GM18502 (cell line): Measurements from ENCODE around the gene CRHR1.

Source experiments
- ATAC-seq: cut with Tn5 transposase; IDR thresholded peaks from one replicate; pipeline ENCODE4 v1.9.1; 2021; ENCODE audit warnings: mild to moderate bottlenecking; ENCODE audit not compliant: unreplicated experiment, poor library complexity

CRHR1 gene

DNA sequence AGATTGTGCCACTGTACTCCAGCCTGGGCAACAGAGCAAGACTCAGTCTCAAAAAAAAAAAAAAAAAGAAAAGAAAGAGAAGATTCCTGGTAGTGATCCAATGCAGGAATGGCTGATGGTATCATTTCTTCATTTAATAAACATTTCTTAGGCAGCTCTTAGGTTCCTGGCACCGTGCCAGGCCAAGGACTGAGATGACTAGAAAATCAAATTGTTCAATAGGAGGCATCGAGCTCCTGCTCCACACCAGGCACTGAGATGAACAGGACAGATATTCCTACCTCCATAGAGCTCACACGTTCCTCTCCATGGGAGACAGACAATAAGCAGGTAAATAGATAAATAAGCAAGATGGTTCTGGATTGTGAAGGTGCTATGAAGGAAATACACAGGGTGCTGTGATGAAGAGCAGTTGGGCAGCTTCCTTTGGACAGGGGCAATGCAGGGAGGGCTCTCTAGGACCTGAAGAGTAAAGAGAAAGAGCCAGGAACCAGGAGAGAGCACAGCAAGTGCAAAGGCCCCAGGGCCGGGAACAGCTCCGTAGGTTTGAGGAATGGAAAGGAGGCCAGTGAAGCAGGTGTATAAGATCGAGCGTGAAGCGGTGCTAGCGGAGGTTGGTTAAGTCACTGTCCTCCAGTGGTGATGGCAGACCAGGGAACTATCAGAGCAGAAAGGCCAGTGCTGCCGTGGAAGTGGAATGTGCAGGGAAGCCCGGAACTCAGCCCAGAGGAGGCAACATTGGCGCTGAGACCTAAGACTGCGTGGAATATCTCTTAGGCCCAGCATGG is 26.5 kb upstream of the CRHR1 start:
- ATAC-seq = no peak

DNA sequence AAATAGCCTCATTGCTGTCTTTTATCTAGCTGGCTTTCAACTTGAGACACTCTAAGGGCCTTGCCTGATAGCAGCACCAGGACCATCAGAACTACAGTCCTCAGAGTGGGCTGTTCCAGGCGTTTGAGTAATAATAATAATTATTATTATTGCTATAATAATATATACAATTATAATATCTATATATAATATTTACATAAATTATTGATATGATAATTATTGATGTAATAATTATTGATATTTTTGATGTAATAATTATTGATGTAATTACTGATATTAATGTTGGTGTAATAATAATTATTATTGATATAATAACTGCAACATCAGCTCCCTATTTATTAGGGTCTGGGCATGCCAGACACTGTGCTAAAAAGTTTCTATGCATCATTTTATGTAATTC is 25.6 kb upstream of the CRHR1 start:
- no peak for ATAC-seq

DNA sequence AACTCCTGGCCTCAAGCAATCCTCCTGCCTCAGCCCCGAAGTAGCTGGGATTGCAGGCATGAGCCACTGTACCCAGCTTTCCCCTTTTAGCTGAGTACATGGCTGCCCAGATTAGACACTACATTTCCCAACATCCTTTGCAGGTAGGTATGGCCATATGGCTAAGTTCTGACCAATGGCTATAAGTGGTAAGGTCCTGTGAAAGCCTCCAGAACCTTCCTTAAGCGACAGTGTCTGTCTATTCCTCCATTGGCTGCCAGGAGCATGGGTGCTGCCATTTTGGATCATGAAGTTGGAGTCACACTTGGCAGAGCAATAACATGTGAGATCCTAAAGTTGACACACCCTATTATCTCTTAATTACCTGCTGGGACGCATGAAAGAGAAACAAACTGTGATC is 24.4 kb upstream of the CRHR1 start:
- ATAC-seq = no peak

DNA sequence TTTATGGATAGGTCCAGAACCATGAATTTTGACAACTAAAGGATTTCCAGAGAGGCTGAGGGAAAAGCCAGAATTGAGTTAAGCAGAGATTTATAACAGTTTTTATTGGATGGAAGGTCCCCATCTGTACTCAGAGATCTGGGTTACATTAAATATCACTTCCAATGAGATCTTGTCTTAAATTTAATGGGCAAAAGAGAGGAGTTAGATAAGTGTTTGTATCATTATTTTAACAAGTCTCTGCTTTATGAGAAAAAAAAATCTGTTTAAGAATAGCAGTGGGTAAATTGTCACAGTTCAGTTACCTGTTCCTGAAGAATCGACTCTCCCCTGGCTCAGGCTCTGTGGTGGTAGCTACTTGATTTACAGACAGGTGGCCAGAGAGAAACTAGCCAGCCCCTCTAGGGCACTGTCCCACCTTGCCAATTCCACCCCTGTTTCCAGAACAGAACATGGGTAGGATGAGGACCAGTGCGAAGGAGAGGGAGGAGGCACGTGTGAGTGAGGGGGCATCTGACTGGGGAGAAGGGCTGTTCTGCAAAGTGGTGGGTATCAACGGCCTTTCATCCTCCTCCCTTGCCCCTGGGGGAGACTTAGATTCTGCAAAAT is 22.1 kb upstream of the CRHR1 start:
- ATAC-seq = no peak

DNA sequence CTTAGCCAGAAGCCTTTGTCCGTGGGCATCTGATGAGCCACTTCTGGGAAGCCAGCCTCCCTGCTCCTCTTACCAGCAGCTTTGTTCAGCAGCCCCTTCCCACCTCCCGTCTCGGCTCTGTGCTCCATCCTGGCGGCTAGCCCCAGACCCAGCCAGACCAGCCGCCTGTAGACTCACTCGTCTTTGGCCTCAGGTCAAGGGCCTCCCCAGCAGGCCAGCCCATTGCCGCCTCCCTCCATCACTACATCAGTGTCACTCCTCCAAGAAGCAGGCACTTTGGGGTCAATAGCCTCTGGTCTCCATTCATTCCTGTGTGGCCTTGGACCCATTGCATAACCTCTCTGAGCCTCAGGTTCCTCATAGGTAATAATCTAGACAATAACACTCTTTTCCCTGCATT is 20.9 kb upstream of the CRHR1 start:
- ATAC-seq = no peak

DNA sequence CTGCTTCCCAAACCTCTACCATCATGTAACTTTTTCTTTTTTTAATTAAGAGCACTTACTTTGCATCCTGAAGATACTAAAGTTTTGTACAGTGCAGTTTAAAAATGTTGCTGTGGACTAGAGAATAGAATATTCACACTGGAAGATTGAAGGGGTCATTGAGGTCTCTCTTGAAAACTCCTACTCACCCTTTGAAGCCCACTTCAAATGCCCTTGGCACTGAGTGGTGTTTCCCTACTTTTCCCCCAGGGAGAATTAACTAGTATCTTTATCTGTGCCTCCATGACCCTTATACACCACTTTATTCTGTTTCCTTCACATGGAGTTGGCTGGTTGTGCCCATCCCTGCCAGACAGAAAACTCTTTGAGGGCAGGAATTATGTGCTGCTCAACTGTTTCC is 19.6 kb upstream of the CRHR1 start:
- ATAC-seq = no peak

DNA sequence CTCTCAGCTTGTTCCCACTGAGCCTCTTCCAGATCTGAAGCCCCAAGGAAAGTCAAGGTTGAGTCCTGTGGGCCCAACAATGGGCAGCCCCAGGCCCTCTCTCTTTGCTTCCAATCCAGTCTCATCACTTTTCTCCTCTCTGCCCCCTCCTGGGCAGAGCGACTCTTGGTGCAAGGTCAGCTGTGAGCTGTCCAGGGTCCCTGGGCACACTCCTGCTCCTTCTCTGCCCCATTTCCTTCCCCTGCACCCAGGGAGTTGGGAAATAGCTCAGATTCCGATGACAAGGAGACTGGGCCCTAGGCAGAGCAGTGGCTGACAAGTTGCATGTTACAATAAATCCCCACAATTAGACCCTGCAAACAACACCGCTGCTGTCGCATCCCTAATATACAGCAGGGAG is 16.1 kb upstream of the CRHR1 start:
- ATAC-seq = no peak

DNA sequence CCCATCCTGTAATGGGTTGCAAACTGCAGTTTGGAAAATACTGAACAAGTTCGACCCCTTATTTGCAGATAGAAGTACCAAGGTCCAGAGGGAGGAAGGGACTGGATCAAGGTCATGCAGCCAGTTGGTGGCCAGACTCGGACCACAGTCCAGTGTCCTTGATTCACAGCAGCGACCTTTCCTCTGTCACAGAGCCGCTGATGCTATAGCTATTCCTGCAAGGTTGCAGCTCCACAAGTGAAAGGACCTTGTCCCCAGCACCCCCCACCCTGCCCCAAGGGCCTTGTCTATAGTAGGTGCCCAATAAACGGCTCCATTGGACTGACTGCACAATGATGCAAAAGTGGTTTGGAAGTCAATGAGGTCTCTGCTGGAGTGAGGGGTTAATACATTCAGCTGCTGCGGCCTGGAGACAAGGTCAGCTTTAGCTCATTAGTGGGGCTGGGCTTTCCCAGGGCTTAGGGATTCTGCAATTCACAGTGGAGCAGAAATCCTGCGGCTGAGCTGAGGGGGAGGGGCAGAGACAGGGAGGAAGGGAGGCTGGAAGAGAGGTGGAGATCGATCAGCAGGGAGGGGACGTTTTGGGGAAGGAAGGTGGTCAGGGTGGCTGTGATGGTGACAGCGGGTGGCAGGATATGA is 13.4 kb upstream of the CRHR1 start:
- no peak for ATAC-seq

DNA sequence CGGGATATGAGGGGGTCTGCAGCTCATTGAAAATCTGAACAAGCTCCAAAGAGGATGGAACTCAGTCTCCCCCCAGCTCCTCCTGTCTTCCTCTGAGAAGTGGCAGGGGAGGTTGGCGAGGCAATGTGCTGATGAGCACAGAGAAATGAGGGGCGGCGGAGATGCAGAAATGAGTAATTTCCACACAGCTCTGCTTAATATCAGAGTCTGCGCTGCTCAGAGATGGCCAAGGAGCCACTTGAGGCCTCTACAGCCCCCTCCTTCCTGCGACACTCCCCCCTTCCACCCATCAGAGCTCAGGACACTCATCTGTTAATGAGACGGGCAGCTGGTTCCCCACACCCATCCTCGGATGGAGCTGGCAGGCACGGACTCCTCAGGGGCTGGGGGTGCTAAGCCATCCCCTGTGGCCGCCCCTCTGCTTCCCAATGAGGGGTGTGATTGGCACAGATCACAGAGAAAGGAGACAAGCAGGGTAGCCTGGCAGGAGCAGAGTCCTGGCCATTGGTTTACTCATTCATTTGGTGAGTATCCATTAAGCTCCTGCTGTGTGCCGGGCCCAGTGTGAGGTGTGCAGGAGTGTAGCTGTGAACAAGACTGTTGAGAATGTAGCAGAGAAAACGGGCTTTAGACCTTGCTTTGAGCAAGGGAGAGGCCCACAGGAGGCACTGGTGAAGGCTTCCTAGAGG is 12.7 kb upstream of the CRHR1 start:
- no peak for ATAC-seq

DNA sequence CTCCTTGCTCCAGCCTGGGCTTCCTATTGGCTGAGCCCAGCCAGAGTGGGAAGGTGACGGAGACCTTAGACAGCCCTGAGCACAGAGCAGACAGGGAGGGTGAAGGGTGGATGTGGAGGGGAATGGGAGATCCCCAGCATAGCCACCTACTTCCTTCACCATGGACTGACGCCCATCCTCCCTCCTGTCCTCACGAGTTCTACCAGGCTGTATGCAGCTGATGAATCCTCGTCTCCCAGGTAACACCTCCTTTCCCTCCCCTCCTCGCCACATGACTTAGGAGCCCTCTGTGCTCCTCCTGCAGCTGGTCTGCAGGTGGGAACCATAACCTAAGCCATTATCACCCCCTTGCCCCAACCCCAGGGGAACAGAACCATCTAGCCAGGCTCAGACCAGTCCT is 9.0 kb upstream of the CRHR1 start:
- no peak for ATAC-seq

DNA sequence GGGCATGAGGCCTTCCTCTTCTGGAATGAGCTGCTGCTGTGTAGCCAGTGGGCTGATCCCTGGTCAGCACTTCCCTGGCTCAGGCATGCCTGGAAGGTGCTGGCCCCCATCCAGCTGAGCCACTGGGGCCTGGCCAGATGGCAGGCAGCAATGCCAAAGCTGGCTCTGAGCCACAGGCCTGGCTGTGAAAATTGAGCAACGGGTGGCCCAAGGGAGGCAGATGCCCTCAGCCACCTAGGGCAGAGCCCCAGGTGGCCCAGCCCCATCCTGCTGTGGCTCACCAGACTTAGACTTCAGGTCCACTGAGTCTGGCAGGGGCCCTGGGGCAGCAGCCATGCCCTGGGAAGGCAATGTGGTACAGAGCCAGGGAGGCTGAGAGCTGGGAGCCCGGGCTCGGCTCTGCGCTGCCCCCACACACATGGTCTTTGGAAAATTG is 8.5 kb upstream of the CRHR1 start:
- ATAC-seq = no peak

DNA sequence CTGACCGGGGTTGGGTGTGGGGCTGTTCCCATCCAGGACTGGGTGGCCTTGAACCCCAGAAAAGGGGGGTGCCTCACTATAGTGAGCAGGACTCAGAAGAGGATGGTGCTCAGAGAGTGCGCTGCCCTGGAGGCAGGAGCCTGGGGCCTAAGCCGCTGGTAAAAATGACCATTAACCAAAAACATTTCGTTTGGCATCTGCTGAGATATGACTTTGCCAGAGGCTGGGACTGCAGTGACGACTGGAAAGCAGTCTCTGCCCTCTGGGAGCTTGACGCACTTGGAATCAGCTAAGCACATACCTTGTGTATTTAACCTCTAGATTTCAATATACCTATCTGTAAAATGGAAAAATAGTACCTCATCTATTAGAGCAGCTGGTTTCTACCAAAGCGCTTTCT is 7.2 kb upstream of the CRHR1 start:
- no peak for ATAC-seq

DNA sequence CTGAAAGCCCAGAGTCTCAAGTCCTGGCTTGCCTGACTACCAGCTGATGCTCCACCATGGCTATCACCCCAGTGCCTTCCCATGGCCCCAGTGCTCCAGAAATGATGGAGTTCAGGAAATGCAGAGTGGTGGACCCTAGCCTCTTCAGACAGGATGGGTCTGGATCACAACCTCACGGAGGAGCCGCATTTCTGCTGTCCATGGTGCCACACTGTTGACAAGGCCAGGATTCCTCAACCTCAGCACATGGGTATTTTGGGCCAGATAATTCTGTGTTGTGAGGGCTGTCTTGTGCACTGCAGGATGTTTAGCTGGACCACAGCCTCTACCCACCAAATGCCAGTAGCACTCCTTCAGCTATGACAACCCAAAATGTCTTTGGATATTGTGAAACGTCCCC is 6.7 kb upstream of the CRHR1 start:
- no peak for ATAC-seq

DNA sequence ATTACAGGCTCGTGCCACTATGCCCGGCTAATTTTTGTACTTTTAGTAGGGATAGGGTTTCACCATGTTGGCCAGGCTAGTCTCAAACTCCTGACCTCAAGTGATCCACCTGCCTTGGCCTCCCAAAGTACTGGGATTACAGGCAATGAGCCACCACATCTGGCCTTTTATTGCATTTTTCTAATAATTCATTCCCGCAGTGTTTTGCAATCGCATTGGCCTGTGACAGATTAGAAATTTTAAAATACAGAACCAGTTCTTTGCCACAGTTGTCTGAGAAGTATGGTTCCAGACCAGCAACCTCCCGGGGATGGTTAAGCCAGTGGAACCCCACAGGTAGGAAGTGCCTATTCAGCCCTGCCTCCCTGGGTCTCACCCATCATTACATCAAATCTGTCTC is 3.2 kb upstream of the CRHR1 start:
- no peak for ATAC-seq

DNA sequence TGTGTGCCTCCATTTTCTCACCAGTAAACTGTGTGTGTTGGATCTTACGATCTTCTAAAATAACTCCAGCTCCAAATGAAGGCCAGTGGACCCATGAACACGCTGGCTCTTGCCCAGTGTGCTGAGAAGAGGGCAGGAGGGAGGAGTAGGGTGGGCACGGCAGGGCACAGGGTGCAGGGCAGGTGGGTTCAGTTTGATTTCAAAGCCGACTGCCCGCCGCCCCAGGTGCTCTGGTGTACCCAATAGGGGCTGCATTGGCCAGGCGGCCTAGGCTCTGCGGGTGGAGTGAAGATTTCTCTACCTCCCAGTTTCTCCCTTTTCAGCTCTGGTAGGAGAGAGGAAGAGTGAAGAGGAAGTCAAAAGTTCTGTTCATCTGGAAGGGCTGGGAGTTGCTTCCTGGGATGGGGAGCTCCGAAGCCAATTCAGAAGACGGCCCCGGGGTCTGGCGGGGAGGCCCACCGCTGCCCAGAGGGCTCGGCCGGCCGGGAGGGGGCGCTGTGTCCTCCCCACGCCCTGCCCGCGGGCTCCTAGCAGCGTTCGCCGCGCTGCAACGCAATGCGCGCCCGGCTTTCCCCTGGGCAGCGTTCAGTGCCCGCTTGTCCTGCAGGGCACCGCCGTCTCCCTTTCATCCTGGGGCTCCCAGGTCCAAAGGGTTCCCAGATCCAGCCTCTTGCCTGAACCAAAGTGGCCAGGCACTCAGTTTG is 1.1 kb upstream of the CRHR1 start:
- no peak for ATAC-seq

DNA sequence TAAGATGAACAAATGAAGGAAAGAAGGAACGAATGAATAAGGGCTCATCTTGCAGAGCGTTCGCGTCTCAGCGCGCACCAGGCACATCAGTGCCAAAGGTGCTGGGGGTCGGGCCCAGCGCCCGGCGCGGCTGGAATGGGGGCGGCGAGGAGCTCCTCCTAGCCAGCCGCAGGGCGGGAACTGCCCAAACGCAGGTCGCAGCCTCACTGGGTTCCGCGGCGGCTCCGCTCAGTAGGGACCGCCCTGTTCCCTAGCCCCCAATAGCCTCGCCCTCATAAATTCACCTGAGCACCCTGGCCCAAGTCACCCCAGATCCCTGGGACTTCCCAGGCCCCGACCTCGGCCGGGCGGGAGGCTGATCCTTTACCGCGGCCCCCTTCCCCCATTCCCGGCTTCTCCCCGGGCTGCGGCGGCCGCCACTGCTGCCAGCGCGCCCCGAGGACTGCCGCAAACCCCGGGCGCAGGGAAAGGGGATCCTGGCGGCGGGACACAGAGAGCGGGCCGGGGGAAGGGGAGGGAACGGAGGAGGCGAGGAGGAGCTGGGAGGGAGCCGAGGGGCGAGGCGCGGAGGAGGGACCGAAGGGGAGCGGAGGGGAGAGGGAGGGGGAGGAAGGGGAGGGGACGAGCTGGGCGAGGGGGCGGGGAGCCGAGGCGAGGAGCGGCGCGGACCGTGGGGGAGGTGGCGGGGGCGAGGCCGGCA is 377 bp upstream of the CRHR1 start:
- no peak for ATAC-seq

DNA sequence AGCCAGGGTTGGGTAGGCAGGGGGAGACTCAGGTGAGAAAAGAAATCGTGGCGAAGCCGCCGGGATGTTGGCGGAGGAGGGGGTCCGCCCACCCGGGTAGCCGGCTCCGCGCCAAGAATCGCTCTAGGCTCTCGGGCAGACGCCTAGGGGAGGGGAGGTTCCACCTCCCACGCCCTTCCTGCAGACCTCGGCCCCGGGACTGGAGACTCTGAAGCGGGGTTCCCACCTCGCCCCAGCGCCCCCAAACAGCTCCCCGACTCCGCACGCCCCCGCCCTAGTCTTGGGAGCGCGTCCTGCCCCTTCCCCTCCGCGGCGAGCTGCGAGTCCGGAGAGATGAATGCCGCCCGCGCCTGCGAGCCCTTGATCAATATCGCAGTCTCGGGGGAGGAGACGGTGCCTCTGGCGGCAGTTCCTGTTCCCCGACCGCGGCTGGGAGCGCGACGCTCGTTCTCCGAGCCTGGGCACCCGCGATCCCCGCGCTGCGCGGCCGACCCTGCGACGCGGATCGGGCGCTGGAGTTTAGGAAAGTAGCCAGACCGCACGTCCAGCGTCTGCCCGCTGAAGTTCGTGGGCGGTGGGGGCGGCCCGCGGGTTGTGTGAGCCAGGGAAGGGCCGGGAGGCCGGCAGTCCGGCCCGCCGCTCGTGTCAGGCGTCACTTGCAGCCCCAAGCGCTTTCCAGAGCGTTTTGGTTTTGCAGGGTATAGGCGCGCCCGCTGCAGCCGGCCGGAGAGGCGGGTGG is 790 bp downstream of the CRHR1 start:
- ATAC-seq = no peak

DNA sequence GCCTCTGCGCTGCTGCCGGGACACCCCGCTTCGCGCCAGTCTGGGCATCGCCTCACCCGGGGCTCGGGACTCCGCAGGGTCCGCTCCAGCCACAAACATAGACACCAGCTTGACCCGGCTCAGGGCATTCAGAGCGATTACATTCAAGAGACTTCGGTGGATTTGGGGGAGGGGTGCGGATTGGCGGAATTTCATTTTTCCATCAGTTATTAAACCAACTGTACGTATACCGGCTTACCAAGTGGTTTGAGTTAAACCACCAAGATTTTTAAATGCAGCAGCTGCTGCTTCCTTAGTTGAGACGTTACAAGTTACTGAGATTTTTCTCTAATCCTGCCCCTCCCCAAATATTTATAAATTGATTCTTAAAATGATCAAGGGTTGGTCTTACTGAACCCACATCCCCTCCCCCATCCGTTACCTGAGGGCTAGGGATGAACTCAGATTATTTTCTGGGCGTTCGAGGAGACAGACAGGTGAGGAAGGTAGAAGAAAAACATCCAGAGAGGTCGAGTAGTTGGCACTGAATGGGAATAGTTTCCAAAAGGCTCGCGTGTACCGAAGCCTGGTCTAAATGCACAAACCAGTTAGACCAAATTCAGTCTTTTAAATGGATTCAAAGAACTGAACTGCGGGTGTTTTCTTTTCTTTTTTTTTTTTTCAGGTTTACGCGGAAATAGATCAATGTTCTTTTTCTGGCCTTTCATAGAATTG is 1.5 kb downstream of the CRHR1 start:
- ATAC-seq = no peak

DNA sequence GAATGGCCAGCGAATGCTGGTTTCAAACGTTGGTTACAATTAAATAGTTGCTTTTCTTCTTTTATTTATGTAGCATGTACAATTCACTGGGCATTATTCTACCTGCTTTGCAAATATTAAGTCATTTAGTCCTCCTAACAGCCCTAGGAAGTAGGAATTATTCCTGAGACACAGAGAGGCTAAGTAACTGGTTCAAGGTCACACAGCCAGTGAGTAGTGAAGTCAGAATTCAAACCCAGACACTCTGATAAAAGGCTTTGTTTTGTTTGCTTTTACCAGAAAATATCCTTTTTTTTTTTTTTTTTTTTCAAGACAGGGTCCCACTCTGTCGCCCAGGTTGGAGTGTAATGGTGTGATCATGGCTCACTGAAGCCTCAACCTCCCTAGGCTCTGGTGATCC is 2.2 kb downstream of the CRHR1 start:
- ATAC-seq = no peak
